Body of pancreas (tissue), 4 donors: ENCODE measurements around the gene MAP7D1.

Experiments
- CTCF ChIP-seq, 7 experiments: fragments of 450-650 bp in 4 of 7; fragments of 200-600 bp in 3 of 7; sonication (generic) in 3 of 7; IDR thresholded peaks; one replicate each; pipeline ENCODE4 v1.5.1; 2016 to 2019; ENCODE audit warnings: antibody characterized with exemption in 7 of 7
- POLR2A ChIP-seq, 3 donors: fragments of 450-650 bp; IDR thresholded peaks; one replicate each; pipeline ENCODE4 v1.6.1; 2016; ENCODE audit warnings: antibody characterized with exemption in 3 of 3, mild to moderate bottlenecking in 2 of 3

DNA sequence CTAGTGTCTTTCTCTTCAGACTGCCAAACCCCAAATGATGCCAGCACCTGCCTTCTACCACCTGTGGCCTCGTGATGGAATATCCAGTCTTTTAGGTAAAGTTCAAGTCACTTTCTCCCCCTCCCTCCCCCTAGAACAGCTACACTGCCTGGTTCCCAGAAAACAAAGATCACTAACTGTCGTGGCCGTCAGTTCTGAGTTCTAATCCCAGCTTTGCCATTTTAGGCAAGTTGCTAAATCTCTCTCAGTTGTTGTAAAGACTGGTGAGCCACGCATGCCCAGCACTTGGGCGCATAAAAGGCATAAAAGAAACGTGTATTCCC lies 6.0 kb upstream of the MAP7D1 start:
- TF ChIP-seq CTCF (IDR thresholded peaks at IDR 0.05), result no peak
- no peak for TF ChIP-seq POLR2A (IDR thresholded peaks at IDR 0.05)
